Neural cell (in vitro differentiated cells): ENCODE results near the gene GRIP1. TPM values are rescaled to one million over a fixed set of nuclear protein-coding genes. Genes with fewer than 3 reads are reported as not detected.

Experiments used
- H2AFZ ChIP-seq: fragments of 200-600, 300-800 bp; sonication (generic), shearing (Covaris generic); 2 replicates; pipeline ENCODE4 v1.6.0; 2014; ENCODE audit warnings: low read depth, mild to moderate bottlenecking, antibody characterized with exemption, low read length, moderate library complexity
- H3F3A ChIP-seq: fragments of 200-600 bp; shearing (Covaris generic); 2 replicates; pipeline ENCODE4 v1.6.1; 2016; ENCODE audit warnings: mild to moderate bottlenecking, moderate library complexity, mixed read lengths, antibody characterized with exemption, low read length; ENCODE audit not compliant: insufficient read depth, poor library complexity, severe bottlenecking
- H3K27ac ChIP-seq: fragments of 200-600, 300-800 bp; sonication (generic), shearing (Covaris generic); 2 replicates; pipeline ENCODE4 v1.5.1; 2014; ENCODE audit warnings: mild to moderate bottlenecking, low read length, moderate library complexity
- H3K27me3 ChIP-seq: fragments of 300-800, 200-600 bp; sonication (generic), shearing (Covaris generic); 2 replicates; pipeline ENCODE4 v1.6.0; 2014; ENCODE audit warnings: mild to moderate bottlenecking, low read depth, low read length, moderate library complexity; ENCODE audit not compliant: insufficient read depth
- H3K36me3 ChIP-seq: fragments of 300-800, 200-600 bp; sonication (generic), shearing (Covaris generic); 2 replicates; pipeline ENCODE4 v1.5.1; 2014; ENCODE audit warnings: mild to moderate bottlenecking, antibody characterized with exemption, low read length, moderate library complexity; ENCODE audit not compliant: insufficient read depth
- H3K4me2 ChIP-seq: fragments of 300-800, 200-600 bp; sonication (generic), shearing (Covaris generic); 2 replicates; pipeline ENCODE4 v1.6.0; 2014; ENCODE audit warnings: mild to moderate bottlenecking, low read length
- H3K4me3 ChIP-seq: fragments of 300-800, 200-600 bp; sonication (generic), shearing (Covaris generic); 2 replicates; pipeline ENCODE4 v1.5.1; 2014; ENCODE audit warnings: mild to moderate bottlenecking, low read length, moderate library complexity
- H3K79me2 ChIP-seq: fragments of 200-600 bp; shearing (Covaris generic); replicated peaks from 2 replicates; pipeline ENCODE4 v1.6.0; 2014; ENCODE audit warnings: mild to moderate bottlenecking, low read length, moderate library complexity; ENCODE audit not compliant: insufficient read depth
- H3K9ac ChIP-seq: fragments of 300-800, 200-600 bp; sonication (generic), shearing (Covaris generic); 2 replicates; pipeline ENCODE4 v1.6.1; 2016; ENCODE audit warnings: mild to moderate bottlenecking, low read length, mixed read lengths
- H3K9me2 ChIP-seq: fragments of 200-600 bp; shearing (Covaris generic); 2 replicates; pipeline ENCODE4 v1.6.1; 2016; ENCODE audit warnings: mild to moderate bottlenecking, low read length, mixed read lengths; ENCODE audit not compliant: insufficient read depth
- H3K9me3 ChIP-seq: fragments of 200-600, 300-800 bp; sonication (generic), shearing (Covaris generic); 2 replicates; pipeline ENCODE4 v1.6.1; 2016; ENCODE audit warnings: mild to moderate bottlenecking, mixed run types, low read length, moderate library complexity, mixed read lengths
- H4K20me1 ChIP-seq: fragments of 200-600 bp; shearing (Covaris generic); 2 replicates; pipeline ENCODE4 v1.6.1; 2016; ENCODE audit warnings: mild to moderate bottlenecking, mixed run types; ENCODE audit not compliant: insufficient read depth
- EP300 ChIP-seq: fragments of 450-650 bp; conservative IDR thresholded peaks from 2 replicates; pipeline ENCODE4 v1.6.1; 2014; ENCODE audit warnings: antibody characterized with exemption, mild to moderate bottlenecking, moderate library complexity; ENCODE audit not compliant: poor library complexity, severe bottlenecking
- EZH2 ChIP-seq: fragments of 200-600, 300-800 bp; shearing (Covaris generic), sonication (generic); IDR thresholded peaks from 2 replicates; pipeline ENCODE4 v1.6.1; 2014; ENCODE audit warnings: antibody characterized with exemption, low read length, borderline replicate concordance, mild to moderate bottlenecking; ENCODE audit not compliant: insufficient read depth, poor library complexity, severe bottlenecking
- MXI1 ChIP-seq: fragments of 450-650 bp; conservative IDR thresholded peaks from 2 replicates; pipeline ENCODE4 v1.6.1; 2014; ENCODE audit warnings: antibody characterized with exemption, mild to moderate bottlenecking; ENCODE audit not compliant: poor library complexity, severe bottlenecking
- POLR2AphosphoS5 ChIP-seq: IDR thresholded peaks from 2 replicates; pipeline ENCODE4 v1.6.1; 2012
- RAD21 ChIP-seq: fragments of 450-650 bp; conservative IDR thresholded peaks from 2 replicates; pipeline ENCODE4 v1.6.1; 2014; ENCODE audit warnings: antibody characterized with exemption, mild to moderate bottlenecking, moderate library complexity
- SMC3 ChIP-seq: fragments of 450-650 bp; conservative IDR thresholded peaks from 2 replicates; pipeline ENCODE4 v1.6.1; 2014; ENCODE audit warnings: antibody characterized with exemption, mild to moderate bottlenecking, moderate library complexity; ENCODE audit not compliant: poor library complexity
- TAF1 ChIP-seq: IDR thresholded peaks from 2 replicates; pipeline ENCODE4 v1.6.1; 2012; ENCODE audit warnings: low read depth
- polyA plus RNA-seq: library from polyadenylated mRNA; depleted of rRNA; stranded (reverse); fragments of >200 nt; gene quantifications from 2 replicates; pipeline ENCODE4 v1.2.3, GENCODE V29; 2014
- TF ChIP-seq, protein P1 (sequence below): IDR thresholded peaks from 2 replicates; pipeline ENCODE4 v1.6.1; 2012; ENCODE audit warnings: borderline replicate concordance
- TF ChIP-seq, protein P2 (sequence below): fragments of 450-650 bp; IDR thresholded peaks from 2 replicates; pipeline ENCODE4 v1.5.1; 2014; ENCODE audit warnings: antibody characterized with exemption, mild to moderate bottlenecking, moderate library complexity; ENCODE audit not compliant: poor library complexity, severe bottlenecking

Gene GRIP1
- polyA plus RNA-seq, 1 donor from 2014 or later, result 41.1 TPM

DNA sequence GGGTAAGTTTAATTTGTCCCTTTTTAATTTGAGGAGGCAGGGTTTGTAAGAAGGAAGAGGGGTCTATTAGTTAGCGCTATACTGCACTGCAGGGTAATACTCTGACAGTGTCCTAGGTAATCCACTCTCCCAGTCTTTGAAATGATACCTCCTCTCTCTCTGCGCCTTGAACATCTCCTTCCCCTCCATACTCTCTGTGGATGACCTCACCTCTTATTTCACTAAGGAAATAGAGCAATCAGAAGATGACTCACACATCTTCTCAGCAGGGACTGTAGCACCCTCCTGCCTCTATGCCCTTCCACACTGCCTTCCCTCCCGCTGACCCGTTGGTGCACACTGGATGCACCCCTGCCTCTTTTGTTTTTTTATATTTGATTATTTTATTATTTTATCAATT, 94.2 kb downstream of the GRIP1 start:
- no peak overlapping the region for H3K9ac ChIP-seq
- H2AFZ ChIP-seq, result no peak overlapping the region
- H3K36me3 ChIP-seq, result no peaks in the 10 kb centered on the region
- no peak for TF ChIP-seq EZH2
- TF ChIP-seq RAD21, result no peak
- TF ChIP-seq, protein P1, sequence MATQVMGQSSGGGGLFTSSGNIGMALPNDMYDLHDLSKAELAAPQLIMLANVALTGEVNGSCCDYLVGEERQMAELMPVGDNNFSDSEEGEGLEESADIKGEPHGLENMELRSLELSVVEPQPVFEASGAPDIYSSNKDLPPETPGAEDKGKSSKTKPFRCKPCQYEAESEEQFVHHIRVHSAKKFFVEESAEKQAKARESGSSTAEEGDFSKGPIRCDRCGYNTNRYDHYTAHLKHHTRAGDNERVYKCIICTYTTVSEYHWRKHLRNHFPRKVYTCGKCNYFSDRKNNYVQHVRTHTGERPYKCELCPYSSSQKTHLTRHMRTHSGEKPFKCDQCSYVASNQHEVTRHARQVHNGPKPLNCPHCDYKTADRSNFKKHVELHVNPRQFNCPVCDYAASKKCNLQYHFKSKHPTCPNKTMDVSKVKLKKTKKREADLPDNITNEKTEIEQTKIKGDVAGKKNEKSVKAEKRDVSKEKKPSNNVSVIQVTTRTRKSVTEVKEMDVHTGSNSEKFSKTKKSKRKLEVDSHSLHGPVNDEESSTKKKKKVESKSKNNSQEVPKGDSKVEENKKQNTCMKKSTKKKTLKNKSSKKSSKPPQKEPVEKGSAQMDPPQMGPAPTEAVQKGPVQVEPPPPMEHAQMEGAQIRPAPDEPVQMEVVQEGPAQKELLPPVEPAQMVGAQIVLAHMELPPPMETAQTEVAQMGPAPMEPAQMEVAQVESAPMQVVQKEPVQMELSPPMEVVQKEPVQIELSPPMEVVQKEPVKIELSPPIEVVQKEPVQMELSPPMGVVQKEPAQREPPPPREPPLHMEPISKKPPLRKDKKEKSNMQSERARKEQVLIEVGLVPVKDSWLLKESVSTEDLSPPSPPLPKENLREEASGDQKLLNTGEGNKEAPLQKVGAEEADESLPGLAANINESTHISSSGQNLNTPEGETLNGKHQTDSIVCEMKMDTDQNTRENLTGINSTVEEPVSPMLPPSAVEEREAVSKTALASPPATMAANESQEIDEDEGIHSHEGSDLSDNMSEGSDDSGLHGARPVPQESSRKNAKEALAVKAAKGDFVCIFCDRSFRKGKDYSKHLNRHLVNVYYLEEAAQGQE, result no peak
- no peak for TF ChIP-seq MXI1
- no peaks in the 10 kb centered on the region for H3K9me2 ChIP-seq
- no peaks in the 10 kb centered on the region for H3K27me3 ChIP-seq
- no peaks in the 10 kb centered on the region for H4K20me1 ChIP-seq
- no peaks in the 10 kb centered on the region for H3F3A ChIP-seq
- H3K9me3 ChIP-seq, result no peaks in the 10 kb centered on the region
- H3K4me3 ChIP-seq, result no peak overlapping the region
- no peak overlapping the region for H3K27ac ChIP-seq
- H3K79me2 ChIP-seq, result no peaks in the 10 kb centered on the region
- H3K4me2 ChIP-seq, result no peak overlapping the region

DNA sequence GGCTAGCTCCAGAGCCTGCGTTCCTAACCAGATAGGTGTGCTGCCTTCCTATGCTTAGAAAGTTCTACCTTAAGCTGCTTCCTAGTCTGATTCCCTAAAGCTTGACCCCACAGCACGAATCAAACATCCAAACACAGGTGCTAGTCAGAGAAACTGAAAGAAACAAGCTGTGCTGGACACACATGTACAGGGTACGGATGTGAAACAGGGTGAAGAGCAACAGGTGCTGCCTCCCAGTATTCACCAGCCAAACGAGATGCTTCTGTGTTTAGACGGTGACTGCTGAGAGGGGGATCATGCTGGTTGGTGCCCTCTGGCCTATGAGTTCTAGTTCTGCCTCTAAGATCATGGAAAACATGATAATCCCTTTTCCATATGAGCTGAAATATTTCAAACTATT, 105.3 kb downstream of the GRIP1 start:
- H3K36me3 ChIP-seq, result no peaks in the 10 kb centered on the region
- H2AFZ ChIP-seq, result no peak overlapping the region
- no peak overlapping the region for H3K4me3 ChIP-seq
- no peaks in the 10 kb centered on the region for H3K9me2 ChIP-seq
- no peak overlapping the region for H3K9ac ChIP-seq
- H3K9me3 ChIP-seq, result no peaks in the 10 kb centered on the region
- H3K4me2 ChIP-seq, result no peak overlapping the region
- H3F3A ChIP-seq, result no peaks in the 10 kb centered on the region
- TF ChIP-seq EZH2, result no peak
- TF ChIP-seq TAF1, result no peak
- TF ChIP-seq, protein P1, result no peak
- no peak for TF ChIP-seq MXI1
- no peak for TF ChIP-seq POLR2AphosphoS5
- TF ChIP-seq, protein P2, sequence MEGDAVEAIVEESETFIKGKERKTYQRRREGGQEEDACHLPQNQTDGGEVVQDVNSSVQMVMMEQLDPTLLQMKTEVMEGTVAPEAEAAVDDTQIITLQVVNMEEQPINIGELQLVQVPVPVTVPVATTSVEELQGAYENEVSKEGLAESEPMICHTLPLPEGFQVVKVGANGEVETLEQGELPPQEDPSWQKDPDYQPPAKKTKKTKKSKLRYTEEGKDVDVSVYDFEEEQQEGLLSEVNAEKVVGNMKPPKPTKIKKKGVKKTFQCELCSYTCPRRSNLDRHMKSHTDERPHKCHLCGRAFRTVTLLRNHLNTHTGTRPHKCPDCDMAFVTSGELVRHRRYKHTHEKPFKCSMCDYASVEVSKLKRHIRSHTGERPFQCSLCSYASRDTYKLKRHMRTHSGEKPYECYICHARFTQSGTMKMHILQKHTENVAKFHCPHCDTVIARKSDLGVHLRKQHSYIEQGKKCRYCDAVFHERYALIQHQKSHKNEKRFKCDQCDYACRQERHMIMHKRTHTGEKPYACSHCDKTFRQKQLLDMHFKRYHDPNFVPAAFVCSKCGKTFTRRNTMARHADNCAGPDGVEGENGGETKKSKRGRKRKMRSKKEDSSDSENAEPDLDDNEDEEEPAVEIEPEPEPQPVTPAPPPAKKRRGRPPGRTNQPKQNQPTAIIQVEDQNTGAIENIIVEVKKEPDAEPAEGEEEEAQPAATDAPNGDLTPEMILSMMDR, result no peak
- no peak for TF ChIP-seq EP300
- TF ChIP-seq SMC3, result no peak
- H3K79me2 ChIP-seq, result no peaks in the 10 kb centered on the region
- no peaks in the 10 kb centered on the region for H3K27me3 ChIP-seq
- no peaks in the 10 kb centered on the region for H4K20me1 ChIP-seq
- no peak overlapping the region for H3K27ac ChIP-seq
